Skeletal muscle tissue (tissue), 4 donors: ENCODE data around the gene GLTPD2. TPM values are rescaled to one million over a fixed set of nuclear protein-coding genes. Genes with fewer than 3 reads are reported as not detected.

Experiments used
- H3K27ac ChIP-seq: one replicate; pipeline ENCODE4 v1.7.0; 2013; ENCODE audit warnings: mild to moderate bottlenecking, low read depth, low read length, inconsistent platforms
- H3K27me3 ChIP-seq, 3 donors: one replicate each; pipeline ENCODE4 v1.7.0; 2013; ENCODE audit warnings: low read length in 3 of 3; ENCODE audit not compliant: control insufficient read depth in 3 of 3, insufficient read depth in 3 of 3
- H3K36me3 ChIP-seq, 3 donors: one replicate each; pipeline ENCODE4 v1.7.0; 2013; ENCODE audit warnings: low read length in 3 of 3; ENCODE audit not compliant: control insufficient read depth in 3 of 3, insufficient read depth in 3 of 3
- H3K4me1 ChIP-seq, 3 donors: one replicate each; pipeline ENCODE4 v1.7.0; 2013; ENCODE audit warnings: low read length in 3 of 3, mild to moderate bottlenecking in 3 of 3; ENCODE audit not compliant: control insufficient read depth in 3 of 3, insufficient read depth in 3 of 3
- H3K4me3 ChIP-seq, 3 donors: one replicate each; pipeline ENCODE4 v1.7.0; 2013; ENCODE audit warnings: low read length in 3 of 3
- H3K9ac ChIP-seq, 3 donors: one replicate each; pipeline ENCODE4 v1.7.0; 2013; ENCODE audit warnings: low read length in 3 of 3, mild to moderate bottlenecking in 3 of 3, moderate library complexity in 2 of 3, low read depth in 1 of 3
- H3K9me3 ChIP-seq, 3 donors: one replicate each; pipeline ENCODE4 v1.7.0; 2013; ENCODE audit warnings: low read length in 3 of 3; ENCODE audit not compliant: control insufficient read depth in 3 of 3
- total RNA-seq: library from RNA; depleted of rRNA; stranded (reverse); fragments of >200 nt; gene quantifications from one replicate; pipeline ENCODE4 v1.2.3, GENCODE V29; 2014
- donor health status: Osteomylitis.

GLTPD2 gene
- total RNA-seq, 1 donor from 2014 or later: not detected

DNA sequence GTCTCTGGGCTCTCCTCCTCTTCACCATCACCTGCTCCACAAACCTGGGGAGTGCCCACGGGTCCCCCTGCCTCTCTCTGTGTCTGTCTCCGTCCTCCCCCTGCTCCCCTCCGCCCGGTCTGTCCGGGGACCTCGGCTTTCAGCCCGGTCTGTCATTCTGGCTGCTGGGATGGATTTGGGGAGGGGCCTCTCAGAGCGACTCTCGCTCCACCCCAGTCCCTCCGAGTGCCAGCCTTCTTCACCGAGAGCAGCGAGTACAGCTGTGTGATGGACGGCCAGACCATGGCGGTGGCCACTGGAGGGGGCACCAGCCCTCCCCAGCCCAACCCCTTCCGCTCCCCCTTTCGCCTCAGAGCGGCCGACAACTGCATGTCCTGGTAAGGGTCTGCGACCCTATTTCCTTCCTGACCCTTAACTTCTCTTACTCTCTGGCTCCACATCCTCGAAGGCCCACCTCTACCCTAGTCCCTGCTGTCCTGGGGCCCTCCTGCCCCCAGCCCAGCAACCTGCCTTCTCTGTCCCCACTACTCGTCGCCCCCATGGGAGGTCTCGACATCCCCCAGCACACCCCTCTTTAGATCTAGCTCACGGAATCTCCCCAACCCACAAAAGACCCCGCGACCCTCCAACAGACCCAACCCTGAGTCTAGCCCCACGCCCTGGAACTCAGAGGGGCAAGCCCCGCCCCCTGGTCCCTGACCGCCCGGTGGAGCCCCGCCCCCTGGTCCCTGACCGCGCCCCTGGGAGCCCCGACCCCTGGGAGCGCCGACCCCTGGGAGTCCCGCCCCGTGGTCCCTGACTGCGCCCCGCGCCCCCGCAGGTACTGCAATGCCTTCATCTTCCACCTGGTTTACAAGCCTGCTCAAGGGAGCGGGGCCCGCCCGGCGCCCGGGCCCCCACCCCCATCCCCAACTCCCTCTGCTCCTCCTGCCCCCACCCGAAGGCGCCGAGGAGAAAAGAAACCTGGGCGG lies 43.5 kb upstream of the GLTPD2 start:
- H3K4me3 ChIP-seq: no peak overlapping the region
- H3K27me3 ChIP-seq: peaks cover 37 to 50% (median 40%) of the 10 kb centered on the region in 3 donors
- no peaks in the 10 kb centered on the region for H3K36me3 ChIP-seq
- peaks cover 0 to 4% (median 0%) of the 10 kb centered on the region in 3 donors for H3K4me1 ChIP-seq
- no peak overlapping the region for H3K9ac ChIP-seq
- H3K27ac ChIP-seq: no peak overlapping the region
- H3K9me3 ChIP-seq: no peaks in the 10 kb centered on the region

DNA sequence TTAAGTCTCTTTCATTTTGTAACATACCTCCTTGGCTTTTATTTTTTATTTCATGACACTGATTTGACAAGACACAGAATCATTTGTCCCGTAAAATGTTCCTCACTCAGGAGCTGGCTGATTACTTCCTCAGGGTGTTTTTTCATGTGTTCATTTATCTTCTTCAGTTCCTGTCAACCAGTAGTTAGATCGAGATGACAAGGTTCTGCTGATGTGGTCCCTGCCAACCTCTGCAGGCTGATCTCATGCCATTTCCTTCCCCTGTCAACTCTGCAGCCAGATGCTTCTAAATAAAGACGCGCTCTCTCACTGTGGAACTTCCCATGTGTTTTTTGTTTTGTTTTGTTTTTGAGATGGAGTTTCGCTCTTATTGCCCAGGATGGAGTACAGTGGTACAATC lies 40.9 kb upstream of the GLTPD2 start:
- peak overlapping the region in 1 of 3 donors; percentile 30 for H3K4me3 ChIP-seq
- H3K27ac ChIP-seq: no peak overlapping the region
- no peak overlapping the region for H3K9ac ChIP-seq
- no peaks in the 10 kb centered on the region for H3K36me3 ChIP-seq
- no peaks in the 10 kb centered on the region for H3K9me3 ChIP-seq
- H3K4me1 ChIP-seq: peaks cover 0 to 4% (median 0%) of the 10 kb centered on the region in 3 donors
- H3K27me3 ChIP-seq: peaks cover 47 to 49% (median 47%) of the 10 kb centered on the region in 3 donors

DNA sequence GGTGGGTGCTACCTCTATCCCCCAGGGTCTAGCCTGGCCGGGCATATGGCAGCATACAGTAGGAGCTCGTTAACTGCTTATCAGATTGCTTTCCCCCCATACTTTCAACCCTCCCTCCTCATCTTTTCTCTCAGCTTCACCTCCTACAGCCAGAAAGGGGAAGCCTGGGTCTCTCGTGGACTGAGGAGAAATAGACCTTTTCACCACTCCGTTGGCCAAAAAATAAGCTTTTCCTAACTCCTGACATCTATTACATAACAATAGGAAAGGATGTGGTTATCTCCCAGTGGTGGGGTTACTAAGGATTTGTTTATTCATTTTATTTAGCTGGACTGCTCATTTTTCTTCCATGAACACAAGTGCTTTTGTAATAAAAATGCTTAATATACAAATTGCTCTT lies 40.1 kb upstream of the GLTPD2 start:
- no peak overlapping the region for H3K27ac ChIP-seq
- H3K36me3 ChIP-seq: no peaks in the 10 kb centered on the region
- H3K27me3 ChIP-seq: peaks cover 40 to 50% (median 45%) of the 10 kb centered on the region in 3 donors
- no peak overlapping the region for H3K9ac ChIP-seq
- no peaks in the 10 kb centered on the region for H3K9me3 ChIP-seq
- H3K4me3 ChIP-seq: no peak overlapping the region
- peaks cover 0 to 4% (median 0%) of the 10 kb centered on the region in 3 donors for H3K4me1 ChIP-seq

DNA sequence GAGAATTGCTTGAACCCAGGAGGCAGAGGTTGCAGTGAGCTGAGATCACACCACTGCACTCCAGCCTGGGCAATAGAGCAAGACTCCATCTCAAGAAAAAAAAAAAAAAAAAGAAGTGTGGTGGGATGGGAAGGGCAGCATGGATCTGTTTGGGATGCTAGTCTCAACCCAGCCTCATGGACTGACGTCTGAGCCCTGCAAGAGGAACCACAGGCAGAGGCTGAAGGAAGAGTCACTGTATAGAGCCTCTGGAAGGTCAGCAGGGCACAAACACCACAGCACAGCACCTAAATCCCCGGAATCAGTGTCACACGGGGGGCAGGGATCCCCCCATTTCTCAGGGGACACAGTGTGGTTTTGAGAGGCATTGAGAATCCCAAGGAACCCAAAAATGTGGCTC lies 38.2 kb upstream of the GLTPD2 start:
- no peak overlapping the region for H3K9ac ChIP-seq
- H3K27ac ChIP-seq: no peak overlapping the region
- no peak overlapping the region for H3K4me3 ChIP-seq
- no peaks in the 10 kb centered on the region for H3K9me3 ChIP-seq
- no peaks in the 10 kb centered on the region for H3K36me3 ChIP-seq
- peaks cover 34 to 37% (median 36%) of the 10 kb centered on the region in 3 donors for H3K27me3 ChIP-seq
- H3K4me1 ChIP-seq: peaks cover 0 to 4% (median 0%) of the 10 kb centered on the region in 3 donors

DNA sequence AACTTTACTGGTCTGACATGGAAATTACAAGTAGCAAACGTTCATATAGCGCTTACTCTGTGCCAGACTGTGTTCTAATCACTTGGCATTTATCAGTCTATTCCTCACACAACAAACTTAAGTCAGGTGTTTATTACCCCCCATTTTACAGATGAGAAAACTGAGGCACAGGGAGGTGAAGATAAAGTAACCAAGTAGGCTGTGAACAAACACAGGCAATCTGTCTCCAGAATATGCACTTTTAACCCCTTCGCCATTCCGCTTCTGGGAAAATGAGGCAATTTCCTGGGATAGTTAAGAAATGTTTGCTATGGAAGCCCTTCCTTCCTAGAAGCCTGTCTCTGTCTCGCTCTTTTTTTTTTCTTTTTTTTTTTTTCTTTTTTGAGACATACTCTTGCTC lies 36.8 kb upstream of the GLTPD2 start:
- H3K9ac ChIP-seq: no peak overlapping the region
- H3K27ac ChIP-seq: no peak overlapping the region
- peaks cover 31 to 35% (median 33%) of the 10 kb centered on the region in 3 donors for H3K27me3 ChIP-seq

DNA sequence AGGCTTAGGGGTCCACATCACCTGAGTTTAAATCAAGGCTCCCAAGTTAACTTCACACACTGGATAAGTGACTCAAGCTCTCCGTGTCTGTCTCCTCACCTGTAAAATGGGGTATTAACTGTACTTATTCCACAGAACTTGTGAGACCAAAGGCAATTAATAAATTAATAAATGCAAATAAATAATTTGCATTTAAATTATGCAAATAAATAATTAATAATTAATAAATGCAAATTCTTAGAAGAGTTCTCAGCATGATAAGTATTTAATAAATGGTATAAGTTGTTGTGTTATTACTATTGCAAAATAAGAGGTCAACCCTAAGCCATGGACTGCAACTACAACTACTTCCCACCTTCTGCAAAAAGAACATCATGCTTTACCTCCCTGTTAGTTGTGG lies 35.4 kb upstream of the GLTPD2 start:
- H3K27me3 ChIP-seq: peaks cover 29 to 33% (median 30%) of the 10 kb centered on the region in 3 donors
- H3K4me3 ChIP-seq: no peak overlapping the region
- peaks cover 0 to under 1% (median 0%) of the 10 kb centered on the region in 3 donors for H3K4me1 ChIP-seq
- no peaks in the 10 kb centered on the region for H3K9me3 ChIP-seq
- H3K27ac ChIP-seq: no peak overlapping the region
- no peaks in the 10 kb centered on the region for H3K36me3 ChIP-seq
- no peak overlapping the region for H3K9ac ChIP-seq

More for the DNA sequence above, 36.8 kb upstream of the GLTPD2 start:
- Histone ChIP-seq H3K4me3 (no peak overlapping the region), H3K4me1 (peaks cover 0 to 4% (median 0%) of the 10 kb centered on the region in 3 donors), H3K36me3 (no peaks in the 10 kb centered on the region), H3K9me3 (no peaks in the 10 kb centered on the region)

DNA sequence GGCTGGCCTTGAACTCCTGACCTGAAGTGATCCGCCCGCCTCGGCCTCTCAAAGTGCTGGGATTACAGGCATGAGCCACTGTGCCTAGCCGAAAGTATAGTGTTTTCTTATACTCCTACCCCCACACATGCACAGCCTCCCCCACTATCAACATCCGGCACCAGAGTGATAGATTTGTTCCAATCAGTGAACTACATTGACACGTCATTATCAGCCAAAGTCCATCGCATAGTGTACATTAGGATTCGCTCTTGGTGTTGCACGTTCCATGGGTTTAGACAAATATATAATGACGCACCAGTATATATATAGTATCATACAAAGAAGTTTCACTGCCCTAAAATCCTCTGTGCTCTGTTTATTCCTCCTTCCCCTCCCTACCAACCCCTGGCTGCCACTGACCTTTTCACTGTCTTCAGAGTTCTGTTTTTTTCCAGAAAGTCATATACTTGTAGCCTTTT lies 29.0 kb upstream of the GLTPD2 start:
- H3K27me3 ChIP-seq: peaks cover 0 to 9% (median 6%) of the 10 kb centered on the region in 3 donors
- no peaks in the 10 kb centered on the region for H3K9me3 ChIP-seq
- no peak overlapping the region for H3K9ac ChIP-seq
- no peak overlapping the region for H3K4me3 ChIP-seq
- H3K36me3 ChIP-seq: no peaks in the 10 kb centered on the region
- no peak overlapping the region for H3K27ac ChIP-seq
- H3K4me1 ChIP-seq: no peaks in the 10 kb centered on the region

DNA sequence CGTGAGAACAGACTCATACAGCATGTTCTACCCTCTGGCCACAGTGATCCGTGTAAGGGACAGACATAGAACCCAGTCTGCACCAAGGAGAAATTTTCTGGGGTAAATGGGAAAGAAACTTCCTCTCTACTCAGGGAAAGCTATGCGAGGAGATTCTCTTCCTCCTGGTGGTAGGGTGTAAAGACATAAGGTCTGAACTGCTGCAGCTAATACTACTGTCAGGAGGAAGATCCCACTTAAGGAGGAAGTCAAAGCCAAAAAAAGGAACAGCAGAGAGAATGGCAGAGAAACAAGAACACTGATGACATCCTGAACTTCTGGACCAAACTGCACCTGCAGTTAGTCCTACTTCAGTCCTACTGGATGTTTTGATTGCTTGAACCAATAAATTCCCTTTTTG lies 24.2 kb upstream of the GLTPD2 start:
- Histone ChIP-seq H3K27me3 (no peaks in the 10 kb centered on the region), H3K9me3 (no peaks in the 10 kb centered on the region), H3K36me3 (no peaks in the 10 kb centered on the region), H3K27ac (peak overlapping the region; percentile 60), H3K9ac (no peak overlapping the region), H3K4me3 (no peak overlapping the region), H3K4me1 (no peaks in the 10 kb centered on the region)

DNA sequence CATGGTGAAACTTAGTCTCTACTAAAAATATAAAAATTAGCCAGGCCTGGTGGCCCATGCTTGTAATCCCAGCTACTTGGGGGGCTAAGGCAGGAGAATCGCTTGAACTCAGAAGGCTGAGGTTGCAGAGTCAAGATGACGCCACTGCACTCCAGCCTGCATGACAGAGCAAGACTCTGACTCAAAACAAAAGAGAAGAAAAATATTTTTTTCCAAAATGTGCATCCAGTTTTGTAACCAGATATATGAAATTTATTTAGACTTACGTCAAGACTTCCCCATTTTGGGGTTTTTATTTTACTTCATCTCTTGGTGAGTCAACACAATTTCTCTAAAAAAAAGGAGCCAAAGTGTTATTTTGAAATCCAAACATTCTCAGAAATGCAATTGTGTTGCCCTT lies 22.6 kb upstream of the GLTPD2 start:
- Histone ChIP-seq H3K9me3 (no peaks in the 10 kb centered on the region), H3K27me3 (peaks cover 0 to 3% (median 0%) of the 10 kb centered on the region in 3 donors), H3K4me1 (no peaks in the 10 kb centered on the region), H3K9ac (peak overlapping the region in 1 of 3 donors; percentile 47), H3K4me3 (no peak overlapping the region), H3K27ac (peak overlapping the region; percentile 50), H3K36me3 (no peaks in the 10 kb centered on the region)

DNA sequence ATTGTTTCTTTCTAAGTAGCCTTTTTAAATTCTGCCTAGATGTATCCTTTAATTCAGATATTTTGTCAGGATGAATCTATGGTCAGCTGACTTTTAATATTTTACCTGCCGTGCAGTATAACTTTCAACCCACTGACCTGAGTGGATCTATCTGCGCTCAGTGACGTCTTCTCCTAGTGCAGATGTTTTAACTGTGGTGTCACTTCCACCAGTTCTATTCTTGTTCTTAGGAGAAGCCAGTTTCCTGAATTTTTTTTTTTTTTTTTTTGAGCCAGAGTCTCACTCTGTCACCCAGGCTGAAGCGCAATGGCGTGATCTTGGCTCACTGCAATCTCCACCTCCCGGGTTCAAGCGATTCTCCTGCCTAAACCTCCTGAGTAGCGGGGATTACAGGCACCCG lies 22.0 kb upstream of the GLTPD2 start:
- Histone ChIP-seq H3K27me3 (peaks cover 4 to 6% (median 5%) of the 10 kb centered on the region in 3 donors), H3K4me1 (no peaks in the 10 kb centered on the region), H3K4me3 (no peak overlapping the region), H3K27ac (peak overlapping the region; percentile 50), H3K36me3 (no peaks in the 10 kb centered on the region), H3K9ac (peak overlapping the region in 1 of 3 donors; percentile 47), H3K9me3 (no peaks in the 10 kb centered on the region)
